Measurements from ENCODE around the gene CAPN12.

CAPN12 gene

DNA sequence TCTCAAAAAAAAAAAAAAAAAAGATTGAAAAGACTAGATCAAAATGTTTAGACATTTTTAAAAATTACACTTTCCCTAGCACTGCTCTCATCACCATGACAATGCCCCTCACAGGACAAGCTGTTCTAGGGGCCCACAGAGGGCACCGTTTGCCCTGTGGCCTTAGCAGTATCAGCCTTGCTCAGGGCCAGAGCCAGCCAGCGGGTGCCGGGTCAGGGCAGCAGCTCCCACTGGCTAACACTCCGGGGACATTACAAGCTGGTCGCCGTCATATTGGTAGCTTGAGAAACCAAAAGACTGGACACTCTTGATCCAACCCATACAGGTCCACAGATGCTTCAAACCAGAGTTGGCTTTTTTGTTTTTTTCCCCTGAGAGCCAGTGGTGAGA lies 18.0 kb downstream of the CAPN12 start:
- H3K4me3 ChIP-seq (ENCODE audit: low read depth, low read length), result no peak overlapping the region
- TF ChIP-seq, protein P1, sequence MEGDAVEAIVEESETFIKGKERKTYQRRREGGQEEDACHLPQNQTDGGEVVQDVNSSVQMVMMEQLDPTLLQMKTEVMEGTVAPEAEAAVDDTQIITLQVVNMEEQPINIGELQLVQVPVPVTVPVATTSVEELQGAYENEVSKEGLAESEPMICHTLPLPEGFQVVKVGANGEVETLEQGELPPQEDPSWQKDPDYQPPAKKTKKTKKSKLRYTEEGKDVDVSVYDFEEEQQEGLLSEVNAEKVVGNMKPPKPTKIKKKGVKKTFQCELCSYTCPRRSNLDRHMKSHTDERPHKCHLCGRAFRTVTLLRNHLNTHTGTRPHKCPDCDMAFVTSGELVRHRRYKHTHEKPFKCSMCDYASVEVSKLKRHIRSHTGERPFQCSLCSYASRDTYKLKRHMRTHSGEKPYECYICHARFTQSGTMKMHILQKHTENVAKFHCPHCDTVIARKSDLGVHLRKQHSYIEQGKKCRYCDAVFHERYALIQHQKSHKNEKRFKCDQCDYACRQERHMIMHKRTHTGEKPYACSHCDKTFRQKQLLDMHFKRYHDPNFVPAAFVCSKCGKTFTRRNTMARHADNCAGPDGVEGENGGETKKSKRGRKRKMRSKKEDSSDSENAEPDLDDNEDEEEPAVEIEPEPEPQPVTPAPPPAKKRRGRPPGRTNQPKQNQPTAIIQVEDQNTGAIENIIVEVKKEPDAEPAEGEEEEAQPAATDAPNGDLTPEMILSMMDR (IDR thresholded peaks at IDR 0.05; ENCODE audit: low read depth, low read length, missing control alignments), result no peak

DNA sequence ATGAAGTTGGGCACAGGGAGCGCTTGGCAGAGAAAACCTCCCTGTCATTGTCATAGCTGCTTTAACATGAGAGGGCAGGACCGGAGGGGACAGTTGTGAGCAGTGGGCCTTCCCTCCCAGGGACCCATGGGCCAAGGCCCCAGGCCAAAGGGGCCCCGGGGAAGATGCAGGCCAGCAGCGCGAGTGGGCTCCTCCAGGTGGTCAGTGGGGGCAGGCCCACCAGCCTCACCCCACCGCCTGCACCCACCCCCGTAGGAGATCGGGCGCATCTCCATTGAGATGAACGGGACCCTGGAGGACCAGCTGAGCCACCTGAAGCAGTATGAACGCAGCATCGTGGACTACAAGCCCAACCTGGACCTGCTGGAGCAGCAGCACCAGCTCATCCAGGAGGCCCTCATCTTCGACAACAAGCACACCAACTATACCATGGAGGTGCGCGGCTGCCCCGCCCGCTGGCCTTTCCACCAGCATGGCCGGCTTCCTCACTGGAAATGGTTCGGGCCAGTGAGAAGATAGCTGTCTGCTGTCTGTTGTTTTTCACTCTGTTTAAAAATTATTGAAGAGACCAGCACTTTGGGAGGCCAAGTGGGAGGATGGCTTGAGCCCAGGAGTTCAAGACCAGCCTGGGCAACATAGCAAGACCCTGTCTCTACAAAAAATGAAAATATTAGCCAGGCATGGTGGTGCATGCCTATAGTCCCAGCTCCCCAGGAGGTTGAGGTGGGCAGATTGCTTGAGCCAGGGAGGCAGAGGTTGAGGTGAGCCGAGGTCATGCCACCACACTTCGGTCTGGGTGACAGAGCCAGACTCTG lies 18.6 kb downstream of the CAPN12 start:
- DNase-seq (ENCODE audit: low read depth), result no peak
- TF ChIP-seq, protein P1 (IDR thresholded peaks at IDR 0.05; ENCODE audit: low read depth, low read length, missing control alignments), result no peak
- H3K4me3 ChIP-seq (ENCODE audit: low read depth, low read length), result no peak overlapping the region

More for the DNA sequence above, 18.0 kb downstream of the CAPN12 start:
- no peak for DNase-seq (ENCODE audit: low read depth)

DNA sequence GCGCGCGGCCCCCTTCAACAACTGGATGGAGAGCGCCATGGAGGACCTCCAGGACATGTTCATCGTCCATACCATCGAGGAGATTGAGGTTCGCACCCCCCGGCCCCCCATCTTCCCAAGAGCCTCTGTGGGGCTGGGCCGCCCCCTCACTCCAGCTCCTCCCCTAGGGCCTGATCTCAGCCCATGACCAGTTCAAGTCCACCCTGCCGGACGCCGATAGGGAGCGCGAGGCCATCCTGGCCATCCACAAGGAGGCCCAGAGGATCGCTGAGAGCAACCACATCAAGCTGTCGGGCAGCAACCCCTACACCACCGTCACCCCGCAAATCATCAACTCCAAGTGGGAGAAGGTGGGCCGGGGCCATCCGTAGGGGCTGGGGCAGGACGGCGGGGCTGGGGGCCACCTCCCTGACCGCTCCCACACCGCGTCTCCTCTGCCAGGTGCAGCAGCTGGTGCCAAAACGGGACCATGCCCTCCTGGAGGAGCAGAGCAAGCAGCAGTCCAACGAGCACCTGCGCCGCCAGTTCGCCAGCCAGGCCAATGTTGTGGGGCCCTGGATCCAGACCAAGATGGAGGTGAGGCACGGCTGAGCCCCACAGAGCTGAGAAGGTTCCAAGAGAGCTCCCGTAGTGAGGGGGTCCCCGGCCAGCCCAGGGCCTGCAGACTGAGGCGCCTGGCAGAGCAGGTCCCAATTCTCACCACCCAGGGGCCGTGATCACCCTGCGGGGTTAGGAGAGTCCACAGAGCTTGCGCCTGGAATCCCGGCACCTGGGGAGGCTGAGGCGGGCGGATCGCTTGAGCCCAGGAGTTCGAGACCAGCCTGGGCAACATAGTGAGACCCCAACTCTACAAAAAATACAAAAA lies 20.1 kb downstream of the CAPN12 start:
- TF ChIP-seq, protein P1 (IDR thresholded peaks at IDR 0.05; ENCODE audit: low read depth, low read length, missing control alignments), result no peak
- H3K4me3 ChIP-seq (ENCODE audit: low read depth, low read length), result no peak overlapping the region
- no peak for DNase-seq (ENCODE audit: low read depth)

DNA sequence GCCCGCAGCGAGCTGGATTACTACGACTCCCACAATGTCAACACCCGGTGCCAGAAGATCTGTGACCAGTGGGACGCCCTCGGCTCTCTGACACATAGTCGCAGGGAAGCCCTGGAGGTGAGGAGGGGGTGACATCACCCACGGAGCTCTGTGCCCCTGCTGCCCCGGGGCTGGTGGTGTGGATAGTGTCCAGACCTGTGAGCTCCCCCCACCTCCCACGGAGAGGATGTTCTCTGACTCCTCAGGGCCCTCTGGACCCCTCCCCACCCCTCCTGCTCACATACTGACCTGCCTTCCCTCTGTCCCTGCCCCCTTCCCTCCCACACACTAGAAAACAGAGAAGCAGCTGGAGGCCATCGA lies 20.7 kb downstream of the CAPN12 start:
- no peak for DNase-seq (ENCODE audit: low read depth)
- no peak overlapping the region for H3K4me3 ChIP-seq (ENCODE audit: low read depth, low read length)
- TF ChIP-seq, protein P1 (IDR thresholded peaks at IDR 0.05; ENCODE audit: low read depth, low read length, missing control alignments), result no peak

DNA sequence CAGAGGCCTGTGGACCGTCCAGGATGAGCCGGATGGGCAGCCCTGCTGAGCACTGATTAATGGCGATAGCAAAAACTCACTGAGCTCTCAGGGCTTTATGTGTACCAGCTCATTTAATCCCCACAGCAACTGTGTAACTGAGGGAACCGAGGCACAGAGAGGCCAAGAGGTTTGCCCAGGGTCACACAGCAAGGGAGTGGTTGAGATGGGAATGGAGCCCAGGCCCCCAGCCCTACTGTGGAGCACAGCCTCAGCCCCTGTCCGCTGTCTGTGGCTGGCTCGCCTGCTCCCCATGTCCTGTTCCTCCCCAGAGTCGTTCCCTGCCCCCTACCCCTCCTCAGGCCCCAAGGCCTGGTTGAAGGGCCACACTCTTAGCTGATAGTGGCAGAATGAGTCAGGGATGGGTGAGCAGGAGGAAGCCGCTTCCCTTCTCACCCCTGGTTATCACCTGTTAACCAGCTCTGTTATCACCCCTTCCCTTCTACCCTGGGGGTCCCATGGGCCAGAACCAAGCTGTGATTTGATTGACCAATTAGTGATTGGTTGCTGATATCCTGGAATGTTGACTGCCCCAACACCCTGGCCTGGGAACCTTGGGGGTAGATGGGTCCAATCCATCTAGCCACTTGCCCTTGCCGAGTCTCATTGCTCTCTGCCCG lies 21.2 kb downstream of the CAPN12 start:
- no peak for DNase-seq (ENCODE audit: low read depth)
- no peak overlapping the region for H3K4me3 ChIP-seq (ENCODE audit: low read depth, low read length)
- TF ChIP-seq, protein P1 (IDR thresholded peaks at IDR 0.05; ENCODE audit: low read depth, low read length, missing control alignments), result no peak

DNA sequence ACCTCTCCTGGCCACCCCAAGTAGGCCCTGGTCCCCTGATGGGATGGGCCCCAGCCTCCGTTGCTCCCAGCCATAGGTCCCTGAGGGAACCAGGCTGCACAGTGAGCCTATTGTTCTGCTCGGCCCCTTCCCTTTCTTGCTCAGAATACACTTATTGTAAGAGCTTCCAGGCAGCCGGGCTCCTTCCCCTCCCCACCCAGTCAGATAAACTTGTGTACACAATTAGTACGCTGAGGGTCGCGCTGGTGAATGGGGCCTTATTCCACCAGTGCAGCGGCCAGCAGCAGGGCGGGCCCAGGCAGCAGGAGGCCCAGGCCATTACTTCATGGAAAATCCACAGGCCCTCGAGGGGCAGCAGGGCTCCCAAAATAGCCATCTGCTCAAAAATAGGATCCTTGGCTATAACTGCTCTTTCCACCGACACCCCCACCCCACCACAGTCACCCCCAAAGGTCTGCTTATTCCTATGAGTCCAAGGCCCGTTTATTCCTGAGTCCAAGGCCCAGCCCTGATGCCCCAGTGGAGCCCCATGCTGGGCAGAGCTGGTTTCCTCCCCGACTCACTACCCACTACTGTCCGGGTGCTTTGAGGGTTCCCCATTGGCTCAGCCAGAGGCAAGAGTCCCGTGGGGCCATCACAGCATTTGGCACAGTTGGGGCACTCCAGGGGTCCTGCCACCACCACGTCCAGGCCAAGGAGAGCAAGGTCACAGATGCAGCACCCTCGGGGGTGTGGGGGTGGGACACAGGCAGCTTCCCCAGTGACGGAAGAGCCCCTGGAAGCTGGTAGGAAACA lies 22.1 kb downstream of the CAPN12 start:
- no peak for DNase-seq (ENCODE audit: low read depth)
- TF ChIP-seq, protein P1 (IDR thresholded peaks at IDR 0.05; ENCODE audit: low read depth, low read length, missing control alignments), result no peak
- no peak overlapping the region for H3K4me3 ChIP-seq (ENCODE audit: low read depth, low read length)

All from GM12864 (cell line).